Measurements from ENCODE around the gene ANKRD18B.
"Not testable (repeated sequence)": the region's sequence is repeated elsewhere in the genome, so short reads cannot be mapped to it uniquely, and the experiment has no call there.

ANKRD18B gene

DNA sequence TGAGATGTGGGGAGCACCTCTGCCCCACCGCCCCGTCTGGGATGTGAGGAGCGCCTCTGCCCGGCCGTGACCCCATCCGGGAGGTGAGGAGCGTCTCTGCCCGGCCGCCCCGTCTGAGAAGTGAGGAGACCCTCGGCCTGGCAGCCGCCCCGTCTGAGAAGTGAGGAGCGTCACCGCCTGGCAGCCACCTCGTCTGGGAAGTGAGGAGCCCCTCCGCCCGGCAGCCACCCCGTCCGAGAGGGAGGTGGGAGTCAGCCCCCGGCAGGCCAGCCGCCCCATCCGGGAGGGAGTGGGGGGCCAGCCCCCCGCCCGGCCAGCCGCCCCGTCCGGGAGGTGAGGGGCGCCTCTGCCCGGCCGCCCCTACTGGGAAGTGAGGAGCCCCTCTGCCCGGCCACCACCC is 76.9 kb downstream of the ANKRD18B start:
- not testable (repeated sequence) for H3K27me3 ChIP-seq (ENCODE audit: insufficient read depth, low read length); H3K36me3 ChIP-seq (ENCODE audit: insufficient read depth, low read length); H3K9me3 ChIP-seq (ENCODE audit: low read length)

DNA sequence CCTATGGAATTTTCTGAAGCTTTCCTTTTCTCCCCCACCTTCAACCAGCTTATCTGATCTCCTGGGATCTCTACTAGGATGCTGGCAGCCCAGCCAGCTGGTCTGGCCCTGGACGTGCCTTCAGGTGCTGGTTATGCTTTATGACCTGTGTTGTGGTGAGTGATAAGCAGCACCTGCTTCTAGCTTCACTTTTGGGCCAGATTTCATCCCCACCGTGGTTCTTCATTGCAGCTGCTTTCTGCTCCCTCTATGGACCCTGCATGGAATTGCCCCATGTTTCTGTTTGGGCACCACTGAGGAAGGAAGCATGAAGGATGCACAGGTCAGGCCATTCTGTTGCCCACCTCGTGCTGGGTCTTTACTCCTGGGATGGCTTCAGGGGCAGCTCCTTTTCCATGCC is 80.2 kb downstream of the ANKRD18B start:
- H3K36me3 ChIP-seq (ENCODE audit: insufficient read depth, low read length); H3K4me3 ChIP-seq (ENCODE audit: low read length); H3K27me3 ChIP-seq (ENCODE audit: insufficient read depth, low read length); H2AFZ ChIP-seq (ENCODE audit: low read depth, low read length); H3K9me3 ChIP-seq (ENCODE audit: low read length); H3K4me1 ChIP-seq (ENCODE audit: insufficient read depth, low read length): not testable (repeated sequence)

More for the DNA sequence above, 76.9 kb downstream of the ANKRD18B start:
- H3K4me3 ChIP-seq (ENCODE audit: low read length); H3K4me1 ChIP-seq (ENCODE audit: insufficient read depth, low read length); H2AFZ ChIP-seq (ENCODE audit: low read depth, low read length): not testable (repeated sequence)

DNA sequence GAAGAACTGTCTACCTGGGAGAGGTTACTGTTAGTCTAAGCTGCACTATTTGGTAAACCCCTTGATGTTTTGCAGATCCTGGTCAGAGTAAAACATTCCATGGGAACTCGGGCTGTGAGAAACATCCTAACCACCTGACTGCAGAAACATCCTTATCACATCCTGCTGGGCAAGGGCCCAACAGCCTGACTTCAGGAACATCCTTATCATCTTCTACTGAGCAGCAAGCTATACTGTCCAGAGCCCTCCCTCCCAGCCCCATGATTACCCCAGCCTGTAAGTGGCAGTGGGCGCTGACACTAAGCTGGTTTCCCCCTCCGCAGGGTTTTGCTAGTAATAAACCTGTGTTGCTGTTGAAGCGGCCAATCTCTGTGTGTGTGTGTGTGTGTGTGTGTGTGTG is 80.9 kb downstream of the ANKRD18B start:
- not testable (repeated sequence) for H3K36me3 ChIP-seq (ENCODE audit: insufficient read depth, low read length); H2AFZ ChIP-seq (ENCODE audit: low read depth, low read length); H3K4me1 ChIP-seq (ENCODE audit: insufficient read depth, low read length); H3K9me3 ChIP-seq (ENCODE audit: low read length); H3K4me3 ChIP-seq (ENCODE audit: low read length); H3K27me3 ChIP-seq (ENCODE audit: insufficient read depth, low read length)

DNA sequence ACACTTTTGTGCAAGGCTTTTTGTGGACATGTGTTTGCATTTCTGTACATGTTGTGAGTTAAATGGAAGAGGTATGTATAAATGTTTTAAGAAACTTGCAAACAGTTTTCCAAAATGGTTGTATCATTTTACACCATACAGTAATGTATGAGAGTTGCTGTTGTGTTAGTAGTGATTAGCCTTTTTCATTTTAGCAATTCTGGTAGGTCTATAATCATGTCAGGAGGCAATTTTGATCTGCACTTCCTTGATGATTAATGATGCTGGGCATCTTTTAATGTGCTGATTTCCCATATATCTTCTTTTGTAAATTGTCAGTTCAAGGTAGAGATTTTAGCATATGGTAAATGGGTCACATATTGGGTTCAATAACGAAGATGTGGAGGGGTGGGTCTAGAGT is 87.3 kb downstream of the ANKRD18B start:
- Histone ChIP-seq H3K4me3 (ENCODE audit: low read length) (no peak overlapping the region), H3K4me1 (ENCODE audit: insufficient read depth, low read length) (no peaks in the 10 kb centered on the region), H3K9me3 (ENCODE audit: low read length) (no peaks in the 10 kb centered on the region), H3K27me3 (ENCODE audit: insufficient read depth, low read length) (peaks cover 2% of the 10 kb centered on the region), H3K36me3 (ENCODE audit: insufficient read depth, low read length) (no peaks in the 10 kb centered on the region), H2AFZ (ENCODE audit: low read depth, low read length) (no peak overlapping the region)

DNA sequence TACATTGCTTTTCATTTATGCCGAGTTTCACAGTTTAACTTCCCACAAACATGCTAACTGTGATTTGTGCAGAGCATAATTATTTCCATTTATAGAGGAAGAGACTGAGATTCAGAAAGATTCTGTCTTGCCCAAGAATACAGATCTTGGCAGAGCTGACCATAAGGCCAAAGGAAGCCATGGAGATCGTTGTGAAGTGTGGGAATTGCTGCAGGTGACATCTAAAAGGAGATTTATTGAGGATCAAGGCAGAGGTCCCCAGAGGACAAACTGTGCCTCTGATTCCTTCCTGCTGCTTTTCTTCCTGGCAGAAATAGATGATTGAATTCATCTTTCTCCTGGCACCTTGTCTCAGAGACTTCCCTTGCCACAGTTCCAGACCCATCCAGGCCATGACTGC is 88.4 kb downstream of the ANKRD18B start:
- not testable (repeated sequence) for H3K36me3 ChIP-seq (ENCODE audit: insufficient read depth, low read length); H3K4me3 ChIP-seq (ENCODE audit: low read length); H2AFZ ChIP-seq (ENCODE audit: low read depth, low read length); H3K4me1 ChIP-seq (ENCODE audit: insufficient read depth, low read length); H3K9me3 ChIP-seq (ENCODE audit: low read length); H3K27me3 ChIP-seq (ENCODE audit: insufficient read depth, low read length)

DNA sequence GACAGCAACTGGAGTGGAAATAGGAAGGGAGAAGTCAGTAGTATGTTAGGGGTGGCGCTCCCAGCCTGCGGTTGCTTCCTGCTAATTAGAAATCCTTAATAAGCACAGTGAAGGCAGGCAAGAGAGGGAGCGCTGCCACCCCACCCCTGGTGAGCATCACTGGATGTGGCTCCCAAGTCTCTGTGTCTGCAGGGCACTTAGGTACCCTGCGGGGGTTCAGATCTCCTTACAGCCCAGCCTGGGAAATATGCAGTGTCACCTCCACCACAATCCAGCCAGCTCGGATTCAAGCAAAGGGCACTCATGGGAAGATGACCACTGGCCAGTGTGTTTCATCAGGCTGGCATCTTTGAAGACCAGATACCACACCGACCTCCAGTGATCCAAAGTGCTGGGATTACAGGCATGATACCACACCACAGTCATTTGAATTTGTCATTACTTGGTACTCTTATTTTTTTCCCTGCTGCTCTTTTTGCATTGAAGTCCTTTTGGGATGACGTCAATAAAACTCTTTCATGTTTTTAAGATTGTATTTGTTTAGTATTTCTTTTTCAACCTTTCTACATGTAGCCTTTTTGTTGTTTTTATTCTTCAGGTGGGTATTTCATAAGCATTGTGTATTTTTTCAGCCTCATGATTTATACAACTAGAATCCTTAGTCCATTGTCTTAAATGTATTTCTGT is 90.1 kb downstream of the ANKRD18B start:
- H3K36me3 ChIP-seq (ENCODE audit: insufficient read depth, low read length), result no peaks in the 10 kb centered on the region
- no peak overlapping the region for H2AFZ ChIP-seq (ENCODE audit: low read depth, low read length)
- H3K9me3 ChIP-seq (ENCODE audit: low read length), result no peaks in the 10 kb centered on the region
- H3K27me3 ChIP-seq (ENCODE audit: insufficient read depth, low read length), result peaks cover 2% of the 10 kb centered on the region
- H3K4me1 ChIP-seq (ENCODE audit: insufficient read depth, low read length), result no peaks in the 10 kb centered on the region
- H3K4me3 ChIP-seq (ENCODE audit: low read length), result no peak overlapping the region

DNA sequence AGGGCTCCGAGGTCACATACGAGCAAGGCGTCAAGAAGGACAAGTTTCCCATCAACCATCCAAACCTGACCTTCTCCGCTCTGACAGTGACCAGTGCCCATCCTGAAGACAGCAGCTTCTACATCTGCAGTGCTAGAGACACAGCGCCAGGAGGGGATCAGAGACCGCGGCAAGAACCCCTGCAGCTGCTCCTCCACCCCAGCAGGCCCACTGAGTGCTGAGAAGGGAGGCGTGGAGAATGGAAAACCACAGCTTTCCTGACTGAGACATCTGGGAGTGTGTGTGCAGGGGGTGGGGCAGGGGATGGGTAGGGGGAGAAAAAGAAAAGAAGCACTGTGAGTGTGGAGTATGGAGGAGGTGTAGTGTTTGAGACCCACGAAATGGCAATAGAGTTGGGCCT is 94.3 kb downstream of the ANKRD18B start:
- not testable (repeated sequence) for H3K27me3 ChIP-seq (ENCODE audit: insufficient read depth, low read length); H3K4me3 ChIP-seq (ENCODE audit: low read length); H2AFZ ChIP-seq (ENCODE audit: low read depth, low read length)

DNA sequence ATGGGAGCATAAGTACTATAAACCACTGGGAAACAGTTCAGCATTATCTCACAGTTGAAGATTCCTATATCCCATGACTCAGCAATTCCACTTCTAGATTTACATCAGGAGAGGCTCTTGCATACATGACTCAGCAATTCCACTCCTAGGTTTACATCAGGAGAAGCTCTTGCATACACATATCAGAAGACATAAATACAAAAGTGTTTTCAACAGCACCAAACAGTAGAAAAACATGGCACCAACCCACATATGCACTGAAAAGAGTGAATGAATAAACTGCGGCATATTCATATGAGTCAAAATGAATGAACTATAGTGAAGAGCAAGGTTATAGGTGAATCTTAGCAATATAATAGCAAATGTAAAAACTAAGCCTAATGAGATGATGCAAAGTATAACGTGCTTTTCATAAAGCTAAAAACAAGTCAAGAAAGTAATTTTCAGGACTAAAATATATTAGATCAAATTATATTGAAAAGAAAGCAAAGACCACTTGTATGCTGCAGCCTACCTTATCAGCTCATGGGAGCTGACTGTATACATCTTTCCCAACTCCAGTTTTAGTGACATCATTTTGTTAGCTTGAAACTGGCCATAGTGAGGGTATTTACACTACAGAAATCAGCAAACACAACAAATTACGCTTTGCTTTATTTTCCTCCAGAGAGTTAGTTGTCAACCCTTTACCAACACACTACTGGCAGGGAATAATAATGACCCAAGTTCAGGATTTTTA is 95.8 kb downstream of the ANKRD18B start:
- no peaks in the 10 kb centered on the region for H3K4me1 ChIP-seq (ENCODE audit: insufficient read depth, low read length)
- no peaks in the 10 kb centered on the region for H3K9me3 ChIP-seq (ENCODE audit: low read length)
- no peaks in the 10 kb centered on the region for H3K27me3 ChIP-seq (ENCODE audit: insufficient read depth, low read length)
- no peak overlapping the region for H2AFZ ChIP-seq (ENCODE audit: low read depth, low read length)
- H3K36me3 ChIP-seq (ENCODE audit: insufficient read depth, low read length), result no peaks in the 10 kb centered on the region
- no peak overlapping the region for H3K4me3 ChIP-seq (ENCODE audit: low read length)

More for the DNA sequence above, 94.3 kb downstream of the ANKRD18B start:
- not testable (repeated sequence) for H3K36me3 ChIP-seq (ENCODE audit: insufficient read depth, low read length); H3K4me1 ChIP-seq (ENCODE audit: insufficient read depth, low read length); H3K9me3 ChIP-seq (ENCODE audit: low read length)

DNA sequence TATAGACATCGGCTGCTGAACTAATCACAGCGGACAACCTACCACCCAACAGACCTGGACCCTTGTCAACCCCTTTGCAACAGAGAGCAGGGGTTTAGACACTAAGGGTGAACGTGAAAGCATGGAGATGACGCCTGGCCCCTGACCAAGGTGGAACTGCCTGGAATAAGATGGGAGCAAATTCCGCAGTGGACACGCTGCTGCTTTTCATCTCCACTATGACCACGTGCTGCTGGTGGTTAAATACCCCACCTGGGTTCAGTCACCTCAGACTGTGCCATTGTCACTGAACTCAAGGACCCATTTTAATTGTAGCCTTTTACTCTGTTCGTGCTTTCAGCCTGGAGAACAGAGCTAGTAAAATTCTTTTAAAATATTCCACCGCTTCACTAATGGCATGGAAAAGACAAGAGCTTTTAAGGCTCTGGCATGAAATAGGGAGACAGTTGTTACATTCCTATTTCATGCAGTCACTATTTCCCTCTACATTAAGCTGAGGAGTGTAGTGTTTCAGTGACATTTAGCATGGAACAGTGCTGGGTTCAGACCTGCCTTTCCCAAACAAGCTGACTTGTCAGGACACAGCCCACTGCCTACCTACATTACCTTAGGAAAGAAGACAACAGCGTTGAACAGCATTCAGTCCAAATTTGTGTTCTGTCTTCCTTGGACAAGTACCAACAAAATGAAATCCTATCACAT is 96.8 kb downstream of the ANKRD18B start:
- H3K9me3 ChIP-seq (ENCODE audit: low read length), result no peaks in the 10 kb centered on the region
- H3K4me3 ChIP-seq (ENCODE audit: low read length), result no peak overlapping the region
- no peaks in the 10 kb centered on the region for H3K36me3 ChIP-seq (ENCODE audit: insufficient read depth, low read length)
- H2AFZ ChIP-seq (ENCODE audit: low read depth, low read length), result no peak overlapping the region
- H3K4me1 ChIP-seq (ENCODE audit: insufficient read depth, low read length), result no peaks in the 10 kb centered on the region
- H3K27me3 ChIP-seq (ENCODE audit: insufficient read depth, low read length), result no peaks in the 10 kb centered on the region

Measured in neuron (in vitro differentiated cells).